HepG2 (cell line): ENCODE data around the gene IP6K3. TPM values are rescaled to one million over a fixed set of nuclear protein-coding genes. Genes with fewer than 3 reads are reported as not detected.
A peak's percentile ranks its signal among the peaks of the same experiment; 100 is the strongest.

Source experiments
- GABPA ChIP-seq, 2 experiments: IDR thresholded peaks; 2 replicates each; pipeline ENCODE4 v1.6.1; 2011 to 2016; ENCODE audit warnings: low read depth in 2 of 2, low read length in 1 of 2, missing biosample characterization in 1 of 2, missing genetic modification characterization in 1 of 2
- HMG20A ChIP-seq: IDR thresholded peaks from 2 replicates; pipeline ENCODE4 v1.6.1; 2016; ENCODE audit warnings: borderline replicate concordance
- JUNB ChIP-seq: sonication (generic); formaldehyde crosslinking; IDR thresholded peaks from 2 replicates; pipeline ENCODE4 v1.8.0; 2022; ENCODE audit warnings: missing genetic modification reagents, mild to moderate bottlenecking, borderline replicate concordance
- LCORL ChIP-seq, 2 experiments: fragments of 450-650 bp in 1 of 2; sonication (generic) in 1 of 2; formaldehyde crosslinking in 1 of 2; IDR thresholded peaks; 2 replicates each; pipeline versions ENCODE4 v1.5.0 to v1.6.1; 2017 to 2020; ENCODE audit warnings: antibody characterized with exemption in 1 of 2, missing genetic modification reagents in 1 of 2
- MTF2 ChIP-seq: sonication (generic); formaldehyde crosslinking; IDR thresholded peaks from 2 replicates; pipeline ENCODE4 v1.5.0; 2020; ENCODE audit warnings: missing genetic modification reagents, borderline replicate concordance
- RELA ChIP-seq: sonication (generic); formaldehyde crosslinking; IDR thresholded peaks from 2 replicates; pipeline ENCODE4 v1.4.0; 2020; ENCODE audit warnings: missing genetic modification reagents
- ZBTB38 ChIP-seq: sonication (generic); formaldehyde crosslinking; IDR thresholded peaks from 2 replicates; pipeline ENCODE4 v1.5.1; 2020; ENCODE audit warnings: mild to moderate bottlenecking, missing genetic modification reagents
- ZNF138 ChIP-seq: sonication (generic); formaldehyde crosslinking; IDR thresholded peaks from 2 replicates; pipeline ENCODE4 v1.5.0; 2020; ENCODE audit warnings: mild to moderate bottlenecking, low read depth, missing genetic modification reagents
- ZNF160 ChIP-seq: sonication (generic); formaldehyde crosslinking; IDR thresholded peaks from 2 replicates; pipeline ENCODE4 v1.8.0; 2022; ENCODE audit warnings: mild to moderate bottlenecking, inconsistent platforms, missing genetic modification reagents
- ZNF335 ChIP-seq: sonication (generic); formaldehyde crosslinking; IDR thresholded peaks from 2 replicates; pipeline ENCODE4 v1.4.0; 2020; ENCODE audit warnings: missing genetic modification reagents
- ZNF615 ChIP-seq: sonication (generic); formaldehyde crosslinking; IDR thresholded peaks from 2 replicates; pipeline ENCODE4 v1.5.0; 2020; ENCODE audit warnings: mild to moderate bottlenecking, missing genetic modification reagents, borderline replicate concordance
- polyA plus RNA-seq, 8 experiments: library from polyadenylated mRNA; depleted of rRNA in 3 of 8; stranded (reverse) in 7 of 8; unstranded in 1 of 8; fragments of >200 nt; fragmentation: Illumina TruSeq in 4 of 8; extraction: Trizol in 4 of 8; gene quantifications; 2 replicates each; pipeline versions ENCODE4 v1.2.1 to v1.2.3, GENCODE V29; 2011 to 2016; ENCODE audit warnings: low read depth in 4 of 8, missing spikeins in 1 of 8, mixed read lengths in 1 of 8; ENCODE audit not compliant: insufficient read depth in 1 of 8
- total RNA-seq, 5 experiments: library from RNA; depleted of rRNA; stranded (reverse); fragments of >200 nt; fragmentation: Illumina TruSeq; extraction: Trizol; gene quantifications; 2 replicates each; pipeline ENCODE4 v1.2.3, GENCODE V29; 2016; ENCODE audit warnings: low read depth in 1 of 5
- TF ChIP-seq, protein P1 (sequence below): sonication (generic); formaldehyde crosslinking; IDR thresholded peaks from 2 replicates; pipeline ENCODE4 v1.4.0; 2020; ENCODE audit warnings: missing genetic modification reagents
- TF ChIP-seq, protein P2 (sequence below): sonication (generic); formaldehyde crosslinking; IDR thresholded peaks from 2 replicates; pipeline ENCODE4 v1.8.0; 2022; ENCODE audit warnings: mild to moderate bottlenecking, missing genetic modification reagents, borderline replicate concordance
- TF ChIP-seq, protein P3 (sequence below): sonication (generic); formaldehyde crosslinking; IDR thresholded peaks from 2 replicates; pipeline ENCODE4 v1.8.1; 2023; ENCODE audit warnings: mild to moderate bottlenecking, missing genetic modification reagents, borderline replicate concordance
- TF ChIP-seq, protein P4 (sequence below): sonication (generic); formaldehyde crosslinking; IDR thresholded peaks from 2 replicates; pipeline ENCODE4 v1.4.0; 2020; ENCODE audit warnings: mild to moderate bottlenecking, missing genetic modification reagents, borderline replicate concordance
- TF ChIP-seq, protein P5 (sequence below): sonication (generic); formaldehyde crosslinking; IDR thresholded peaks from 2 replicates; pipeline ENCODE4 v1.5.1; 2020; ENCODE audit warnings: missing genetic modification reagents, mild to moderate bottlenecking, borderline replicate concordance
- TF ChIP-seq, protein P6 (sequence below): IDR thresholded peaks from 2 replicates; pipeline ENCODE4 v1.6.1; 2016; ENCODE audit warnings: low read depth

The IP6K3 gene
- total and polyA plus RNA-seq, 2 of the 13 experiments (the other 11 are each of a cell fraction or from before 2014, with no cell fraction given): 0.11 to 0.18 TPM

DNA sequence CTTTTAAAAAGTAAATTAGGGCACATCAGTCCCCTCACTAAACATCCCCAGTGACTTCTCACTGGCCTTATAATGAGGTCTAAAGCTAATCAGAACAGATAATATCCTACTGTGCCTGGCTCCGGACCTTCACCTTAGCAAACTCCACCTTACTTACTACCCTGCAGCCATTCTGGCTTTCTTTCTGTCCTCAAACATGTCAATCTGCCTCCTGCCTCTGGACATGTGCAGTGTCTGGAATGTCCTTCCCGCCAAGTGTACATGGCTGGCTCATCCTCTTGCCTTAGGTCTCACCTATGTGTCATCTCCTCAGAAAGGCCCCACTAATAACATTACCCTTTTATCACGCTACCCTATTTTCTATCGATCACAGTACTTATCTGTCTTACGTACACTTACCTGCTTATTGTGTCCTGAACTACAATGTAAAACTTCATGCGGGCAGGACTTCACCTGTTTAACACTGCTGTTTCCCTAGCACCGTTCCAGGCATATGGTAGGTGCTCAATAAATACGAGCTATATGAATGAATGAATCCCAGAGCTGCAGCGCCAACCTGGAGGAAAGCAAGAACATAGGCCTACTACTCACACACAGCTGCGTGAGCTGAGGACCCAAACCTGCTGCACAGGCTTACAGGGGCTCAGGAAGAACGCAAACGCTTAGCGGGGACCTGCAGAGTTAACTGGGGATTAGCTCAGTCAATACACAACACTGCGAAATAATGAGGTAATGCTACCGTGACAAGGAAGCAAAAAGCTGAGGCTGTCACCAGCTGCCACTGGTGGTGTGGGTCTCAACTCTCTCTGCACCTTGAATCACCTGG, 36.2 kb downstream of the IP6K3 start (continued):
- TF ChIP-seq, protein P1, sequence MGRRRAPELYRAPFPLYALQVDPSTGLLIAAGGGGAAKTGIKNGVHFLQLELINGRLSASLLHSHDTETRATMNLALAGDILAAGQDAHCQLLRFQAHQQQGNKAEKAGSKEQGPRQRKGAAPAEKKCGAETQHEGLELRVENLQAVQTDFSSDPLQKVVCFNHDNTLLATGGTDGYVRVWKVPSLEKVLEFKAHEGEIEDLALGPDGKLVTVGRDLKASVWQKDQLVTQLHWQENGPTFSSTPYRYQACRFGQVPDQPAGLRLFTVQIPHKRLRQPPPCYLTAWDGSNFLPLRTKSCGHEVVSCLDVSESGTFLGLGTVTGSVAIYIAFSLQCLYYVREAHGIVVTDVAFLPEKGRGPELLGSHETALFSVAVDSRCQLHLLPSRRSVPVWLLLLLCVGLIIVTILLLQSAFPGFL (CRISPR knock-in tag): no peak
- TF ChIP-seq, protein P2, sequence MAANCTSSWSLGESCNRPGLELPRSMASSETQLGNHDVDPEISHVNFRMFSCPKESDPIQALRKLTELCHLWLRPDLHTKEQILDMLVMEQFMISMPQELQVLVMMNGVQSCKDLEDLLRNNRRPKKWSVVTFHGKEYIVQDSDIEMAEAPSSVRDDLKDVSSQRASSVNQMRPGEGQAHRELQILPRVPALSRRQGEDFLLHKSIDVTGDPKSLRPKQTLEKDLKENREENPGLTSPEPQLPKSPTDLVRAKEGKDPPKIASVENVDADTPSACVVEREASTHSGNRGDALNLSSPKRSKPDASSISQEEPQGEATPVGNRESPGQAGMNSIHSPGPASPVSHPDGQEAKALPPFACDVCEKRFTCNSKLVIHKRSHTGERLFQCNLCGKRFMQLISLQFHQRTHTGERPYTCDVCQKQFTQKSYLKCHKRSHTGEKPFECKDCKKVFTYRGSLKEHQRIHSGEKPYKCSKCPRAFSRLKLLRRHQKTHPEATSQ (CRISPR knock-in tag): 0 out of 2 replicates have a peak, but pooled peaks have one; percentile 59
- TF ChIP-seq, protein P3, sequence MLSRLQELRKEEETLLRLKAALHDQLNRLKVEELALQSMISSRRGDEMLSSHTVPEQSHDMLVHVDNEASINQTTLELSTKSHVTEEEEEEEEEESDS: peak; percentile 61; the same call in 1 of the 2 replicates
- TF ChIP-seq, protein P4, sequence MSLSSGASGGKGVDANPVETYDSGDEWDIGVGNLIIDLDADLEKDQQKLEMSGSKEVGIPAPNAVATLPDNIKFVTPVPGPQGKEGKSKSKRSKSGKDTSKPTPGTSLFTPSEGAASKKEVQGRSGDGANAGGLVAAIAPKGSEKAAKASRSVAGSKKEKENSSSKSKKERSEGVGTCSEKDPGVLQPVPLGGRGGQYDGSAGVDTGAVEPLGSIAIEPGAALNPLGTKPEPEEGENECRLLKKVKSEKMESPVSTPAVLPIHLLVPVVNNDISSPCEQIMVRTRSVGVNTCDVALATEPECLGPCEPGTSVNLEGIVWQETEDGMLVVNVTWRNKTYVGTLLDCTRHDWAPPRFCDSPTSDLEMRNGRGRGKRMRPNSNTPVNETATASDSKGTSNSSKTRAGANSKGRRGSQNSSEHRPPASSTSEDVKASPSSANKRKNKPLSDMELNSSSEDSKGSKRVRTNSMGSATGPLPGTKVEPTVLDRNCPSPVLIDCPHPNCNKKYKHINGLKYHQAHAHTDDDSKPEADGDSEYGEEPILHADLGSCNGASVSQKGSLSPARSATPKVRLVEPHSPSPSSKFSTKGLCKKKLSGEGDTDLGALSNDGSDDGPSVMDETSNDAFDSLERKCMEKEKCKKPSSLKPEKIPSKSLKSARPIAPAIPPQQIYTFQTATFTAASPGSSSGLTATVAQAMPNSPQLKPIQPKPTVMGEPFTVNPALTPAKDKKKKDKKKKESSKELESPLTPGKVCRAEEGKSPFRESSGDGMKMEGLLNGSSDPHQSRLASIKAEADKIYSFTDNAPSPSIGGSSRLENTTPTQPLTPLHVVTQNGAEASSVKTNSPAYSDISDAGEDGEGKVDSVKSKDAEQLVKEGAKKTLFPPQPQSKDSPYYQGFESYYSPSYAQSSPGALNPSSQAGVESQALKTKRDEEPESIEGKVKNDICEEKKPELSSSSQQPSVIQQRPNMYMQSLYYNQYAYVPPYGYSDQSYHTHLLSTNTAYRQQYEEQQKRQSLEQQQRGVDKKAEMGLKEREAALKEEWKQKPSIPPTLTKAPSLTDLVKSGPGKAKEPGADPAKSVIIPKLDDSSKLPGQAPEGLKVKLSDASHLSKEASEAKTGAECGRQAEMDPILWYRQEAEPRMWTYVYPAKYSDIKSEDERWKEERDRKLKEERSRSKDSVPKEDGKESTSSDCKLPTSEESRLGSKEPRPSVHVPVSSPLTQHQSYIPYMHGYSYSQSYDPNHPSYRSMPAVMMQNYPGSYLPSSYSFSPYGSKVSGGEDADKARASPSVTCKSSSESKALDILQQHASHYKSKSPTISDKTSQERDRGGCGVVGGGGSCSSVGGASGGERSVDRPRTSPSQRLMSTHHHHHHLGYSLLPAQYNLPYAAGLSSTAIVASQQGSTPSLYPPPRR (CRISPR knock-in tag): no peak; the same call in 1 of the 2 replicates
- TF ChIP-seq ZNF335 (no peak), HMG20A (no peak), ZNF160 (CRISPR knock-in tag) (no peak), MTF2 (no peak), LCORL (IDR thresholded peaks at IDR 0.05) (no peak), LCORL (CRISPR knock-in tag; IDR thresholded peaks at IDR 0.05) (0 out of 2 replicates have a peak, but pooled peaks have one; percentile 11), ZBTB38 (CRISPR knock-in tag) (peak; percentile 55; the same call in 1 of the 2 replicates), ZNF615 (CRISPR knock-in tag) (no peak), GABPA (IDR thresholded peaks at IDR 0.05; ENCODE audit: low read depth, low read length) (no peak), GABPA (CRISPR knock-in tag; IDR thresholded peaks at IDR 0.05; ENCODE audit: low read depth) (no peak), RELA (CRISPR knock-in tag) (no peak), ZNF138 (CRISPR knock-in tag) (no peak), JUNB (CRISPR knock-in tag) (no peak)
- TF ChIP-seq, protein P5, sequence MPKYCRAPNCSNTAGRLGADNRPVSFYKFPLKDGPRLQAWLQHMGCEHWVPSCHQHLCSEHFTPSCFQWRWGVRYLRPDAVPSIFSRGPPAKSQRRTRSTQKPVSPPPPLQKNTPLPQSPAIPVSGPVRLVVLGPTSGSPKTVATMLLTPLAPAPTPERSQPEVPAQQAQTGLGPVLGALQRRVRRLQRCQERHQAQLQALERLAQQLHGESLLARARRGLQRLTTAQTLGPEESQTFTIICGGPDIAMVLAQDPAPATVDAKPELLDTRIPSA: no peak
- TF ChIP-seq, protein P6, sequence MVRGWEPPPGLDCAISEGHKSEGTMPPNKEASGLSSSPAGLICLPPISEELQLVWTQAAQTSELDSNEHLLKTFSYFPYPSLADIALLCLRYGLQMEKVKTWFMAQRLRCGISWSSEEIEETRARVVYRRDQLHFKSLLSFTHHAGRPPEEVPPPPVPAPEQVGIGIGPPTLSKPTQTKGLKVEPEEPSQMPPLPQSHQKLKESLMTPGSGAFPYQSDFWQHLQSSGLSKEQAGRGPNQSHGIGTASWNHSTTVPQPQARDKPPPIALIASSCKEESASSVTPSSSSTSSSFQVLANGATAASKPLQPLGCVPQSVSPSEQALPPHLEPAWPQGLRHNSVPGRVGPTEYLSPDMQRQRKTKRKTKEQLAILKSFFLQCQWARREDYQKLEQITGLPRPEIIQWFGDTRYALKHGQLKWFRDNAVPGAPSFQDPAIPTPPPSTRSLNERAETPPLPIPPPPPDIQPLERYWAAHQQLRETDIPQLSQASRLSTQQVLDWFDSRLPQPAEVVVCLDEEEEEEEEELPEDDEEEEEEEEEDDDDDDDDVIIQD (CRISPR knock-in tag): no peak
